22Rv1 (cell line): ENCODE data around the gene FGGY.

Experiments
- H3K27ac ChIP-seq: fragments of 450-650 bp; 2 replicates; pipeline ENCODE4 v1.5.1; 2017
- CTCF ChIP-seq: fragments of 450-650 bp; IDR thresholded peaks from 2 replicates; pipeline ENCODE4 v1.5.1; 2017; ENCODE audit warnings: mild to moderate bottlenecking
- ZFX ChIP-seq: fragments of 450-650 bp; IDR thresholded peaks from 2 replicates; pipeline ENCODE4 v1.6.1; 2017; ENCODE audit warnings: antibody characterized with exemption, borderline replicate concordance

Gene FGGY

DNA sequence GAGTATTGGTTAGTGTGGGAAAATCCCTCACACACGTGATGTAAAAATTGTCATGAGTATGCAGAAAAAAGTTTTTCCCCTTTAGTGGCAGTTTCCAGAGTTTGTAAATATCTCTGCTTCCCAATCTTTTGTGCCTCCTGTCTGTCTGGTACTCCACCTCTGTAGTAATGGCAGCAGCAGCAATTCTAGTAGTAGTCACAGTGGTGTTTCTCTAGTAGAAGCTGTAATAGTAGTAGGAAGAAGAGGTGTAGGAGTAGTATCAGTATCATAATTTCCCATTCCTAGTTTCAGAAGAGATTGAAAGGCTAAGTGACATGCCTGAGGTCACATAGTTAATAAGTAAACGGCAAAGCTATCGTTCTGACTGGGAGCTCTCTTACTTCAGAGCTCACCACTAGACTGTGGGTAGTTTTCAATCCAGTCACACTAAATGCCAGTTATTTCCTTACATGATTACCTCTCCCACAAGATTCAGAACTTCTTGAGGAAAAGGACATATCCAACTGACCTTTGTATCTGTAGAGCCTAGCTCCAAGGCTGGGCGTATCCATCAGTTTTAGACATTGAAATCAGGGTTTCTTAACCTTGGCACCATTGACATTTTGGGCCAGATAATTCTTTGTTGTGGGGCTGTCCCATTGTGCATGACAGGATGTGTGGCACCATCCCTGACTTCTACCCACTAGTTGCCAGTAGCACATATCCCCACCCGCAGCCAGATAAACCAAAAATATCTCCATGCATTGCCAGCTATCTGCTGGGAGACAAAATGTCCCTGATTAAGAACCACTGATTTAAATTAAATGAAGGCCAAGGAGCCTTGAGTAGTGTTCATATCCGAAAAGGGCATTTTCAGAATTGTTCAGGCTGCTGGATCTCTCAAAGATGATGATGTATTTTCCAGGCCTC is 135.9 kb downstream of the FGGY start:
- TF ChIP-seq CTCF (no peak), ZFX (no peak)
- H3K27ac ChIP-seq = peak overlapping the region; percentile 61

DNA sequence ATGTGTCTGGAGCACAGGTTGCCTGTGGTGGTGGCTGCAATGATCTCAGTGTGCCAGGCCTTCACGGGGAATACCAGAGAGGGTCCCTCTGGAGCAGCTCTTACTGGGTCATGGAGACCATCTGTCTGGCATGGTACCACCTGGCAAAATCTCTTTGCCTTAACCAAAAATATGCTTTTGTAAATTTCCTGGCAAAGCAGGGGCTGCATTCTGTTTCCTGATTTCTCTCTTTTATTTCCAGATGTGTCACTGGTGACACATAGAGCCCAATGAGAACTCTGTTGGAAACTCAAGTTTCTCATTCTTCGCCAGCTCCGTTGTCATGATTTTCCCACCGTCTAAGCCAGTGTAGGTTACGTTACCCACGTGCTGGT is 136.5 kb downstream of the FGGY start:
- no peak overlapping the region for H3K27ac ChIP-seq
- TF ChIP-seq ZFX = no peak

DNA sequence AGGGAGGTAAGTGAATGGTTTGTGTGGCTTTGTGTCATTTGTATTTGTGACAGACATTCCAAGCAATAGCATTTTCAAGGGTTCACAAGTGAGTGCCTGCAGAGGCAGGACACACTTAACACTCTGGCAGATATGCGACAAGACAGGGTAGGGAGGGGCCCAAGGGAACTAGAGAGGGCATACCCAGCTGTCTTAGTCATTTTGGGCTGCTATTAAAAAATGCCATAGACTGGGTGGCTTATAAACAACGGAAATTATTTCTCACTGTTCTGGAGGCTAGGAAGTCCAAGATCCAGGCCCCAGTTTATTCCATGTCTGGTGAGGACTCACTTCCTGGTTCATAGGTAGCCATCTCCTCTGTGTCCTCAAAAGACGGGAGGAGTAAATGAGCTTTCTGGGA is 137.4 kb downstream of the FGGY start:
- no peak for TF ChIP-seq ZFX
- no peak overlapping the region for H3K27ac ChIP-seq

DNA sequence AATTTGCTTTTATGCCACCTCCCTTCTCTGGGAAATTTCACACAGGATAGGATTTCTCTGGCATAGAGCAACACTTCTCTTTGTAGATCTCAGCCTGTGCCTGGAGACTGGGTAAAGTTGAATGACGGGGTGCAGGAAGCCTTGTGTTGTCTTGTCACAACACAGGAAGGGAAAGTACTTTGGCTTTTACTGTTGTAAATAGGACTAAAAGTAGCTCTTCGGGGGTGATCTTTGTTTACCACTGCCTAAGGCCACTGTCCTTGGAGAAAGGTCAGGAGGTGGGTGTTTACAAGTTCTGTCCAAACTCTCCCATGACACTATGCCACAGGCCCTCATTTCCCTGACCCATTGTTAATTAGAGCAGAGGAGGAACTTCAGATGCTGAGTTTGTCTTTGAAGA is 139.7 kb downstream of the FGGY start:
- TF ChIP-seq ZFX (no peak), CTCF (no peak)
- no peak overlapping the region for H3K27ac ChIP-seq

- no peak overlapping the region for H3K27ac ChIP-seq
- TF ChIP-seq CTCF = no peak
- no peak for TF ChIP-seq ZFX
Observed at GRCh38 chr1:59438058-59438560, 141.2 kb downstream of the FGGY start.

DNA sequence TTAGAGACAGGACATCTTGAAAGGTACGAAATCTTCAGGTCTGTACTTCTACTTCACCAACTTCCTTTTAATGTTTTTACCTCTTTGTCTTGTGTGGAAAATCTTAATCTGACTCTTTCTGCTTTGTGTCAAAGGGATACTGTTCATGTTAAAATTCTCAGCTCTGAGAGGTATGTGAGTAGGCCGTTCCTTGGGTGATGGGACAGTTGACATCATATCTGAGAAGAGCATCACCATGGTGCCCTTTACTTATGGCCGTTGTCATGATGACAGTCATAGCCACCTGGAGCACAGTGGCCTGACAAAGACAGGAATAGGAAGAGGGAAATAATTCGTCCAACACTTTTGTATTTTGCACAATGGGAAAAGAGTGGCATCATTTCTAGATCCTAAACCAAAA is 145.6 kb downstream of the FGGY start:
- H3K27ac ChIP-seq = no peak overlapping the region
- TF ChIP-seq ZFX (no peak), CTCF (no peak)

- TF ChIP-seq CTCF = no peak
- no peak for TF ChIP-seq ZFX
- no peak overlapping the region for H3K27ac ChIP-seq
Observed at GRCh38 chr1:59443310-59443709, 146.4 kb downstream of the FGGY start.

- H3K27ac ChIP-seq = no peak overlapping the region
Observed at GRCh38 chr1:59444520-59444919, 147.6 kb downstream of the FGGY start.

More at GRCh38 chr1:59444520-59444919, 147.6 kb downstream of the FGGY start:
- no peak for TF ChIP-seq ZFX
- no peak for TF ChIP-seq CTCF
